Kidney (tissue), 14 donors: ENCODE results near the gene GGT7. TPM values are rescaled to one million over a fixed set of nuclear protein-coding genes. Genes with fewer than 3 reads are reported as not detected.

Experiments used
- DNase-seq, 5 donors: peaks; one replicate each; pipeline ENCODE4 v3.0.0-alpha.2; 2013 to 2020
- FAIRE-seq: peaks from 2 replicates; lab custom pipeline; 2012; peaks lifted over from hg19 to GRCh38; lab: Jason Lieb, UNC
- H3K27ac ChIP-seq, 2 donors: one replicate each; pipeline ENCODE4 v1.7.0; 2013; ENCODE audit warnings: low read depth in 2 of 2, low read length in 2 of 2, inconsistent platforms in 1 of 2
- H3K27me3 ChIP-seq: one replicate; pipeline ENCODE4 v1.7.1; 2013; ENCODE audit warnings: low read length, inconsistent platforms; ENCODE audit not compliant: control insufficient read depth, insufficient read depth
- H3K36me3 ChIP-seq, 3 donors: one replicate each; pipeline versions ENCODE4 v1.7.0 to v1.7.1; 2013; ENCODE audit warnings: low read length in 3 of 3, control low read depth in 1 of 3, inconsistent platforms in 1 of 3; ENCODE audit not compliant: insufficient read depth in 3 of 3, control insufficient read depth in 2 of 3
- H3K4me1 ChIP-seq, 3 donors: one replicate each; pipeline versions ENCODE4 v1.7.0 to v1.7.1; 2013; ENCODE audit warnings: low read length in 3 of 3, inconsistent platforms in 1 of 3, low read depth in 1 of 3; ENCODE audit not compliant: control insufficient read depth in 2 of 3, insufficient read depth in 2 of 3
- H3K4me3 ChIP-seq, 3 donors: one replicate each; pipeline versions ENCODE4 v1.7.0 to v1.8.1; 2013; ENCODE audit warnings: low read length in 3 of 3, control low read depth in 1 of 3, inconsistent platforms in 1 of 3
- H3K9ac ChIP-seq, 3 donors: one replicate each; pipeline versions ENCODE4 v1.7.0 to v1.7.1; 2013; ENCODE audit warnings: low read length in 3 of 3, control low read depth in 1 of 3, inconsistent platforms in 1 of 3
- H3K9me3 ChIP-seq, 3 donors: one replicate each; pipeline versions ENCODE4 v1.7.0 to v1.7.1; 2013; ENCODE audit warnings: low read length in 3 of 3, control low read depth in 1 of 3, inconsistent platforms in 1 of 3; ENCODE audit not compliant: control insufficient read depth in 2 of 3, insufficient read depth in 1 of 3
- CTCF ChIP-seq: IDR thresholded peaks from 3 replicates; pipeline ENCODE4 v1.5.1; 2012; ENCODE audit warnings: mild to moderate bottlenecking, moderate library complexity, borderline replicate concordance; ENCODE audit not compliant: insufficient read depth; ENCODE audit errors: extremely low read depth
- intact Hi-C: fragments of 100-400 bp; cut with DNase I; formaldehyde crosslinking; loops from one replicate; pipeline ENCODE4 v1.11.1; 2022
- polyA plus RNA-seq: library from polyadenylated mRNA; stranded (reverse); fragments of 350-450 nt; fragmentation: Illumina TruSeq; extraction: RNeasy Lipid Tissue Mini Kit (QIAGEN cat#74804); gene quantifications from one replicate; pipeline ENCODE4 v1.2.3, GENCODE V29; 2014; ENCODE audit warnings: low read depth, low replicate concordance; ENCODE audit not compliant: insufficient read depth
- total RNA-seq: library from RNA; stranded (reverse); fragmentation: NEBNext Ultra II Directional; extraction: Animal tissue kit (Norgen Biotek cat#: 25700); gene quantifications from one replicate; pipeline ENCODE4 v1.2.1, GENCODE V29; 2021
- donor health status: control.
- donor health status: control.
- donor health status: control.
- donor health status: control.
- donor health status: control.
- donor health status: DM: yes; HTN: yes; CAD: no.
- donor health status: Normal renal cell carcinoma (clear cell type).

Gene GGT7
- total and polyA plus RNA-seq, 2 donors from 2014 or later: 24.3 to 27.0 TPM

GRCh38 chr20:34891166-34892062, 18.8 kb upstream of the GGT7 start:
- intact Hi-C loops: no loop called here
- Histone ChIP-seq H3K9me3 (no peaks in the 10 kb centered on the region), H3K27ac (no peak overlapping the region), H3K4me1 (peaks cover 0 to 6% (median 5%) of the 10 kb centered on the region in 3 donors), H3K27me3 (no peaks in the 10 kb centered on the region), H3K36me3 (no peaks in the 10 kb centered on the region), H3K9ac (no peak overlapping the region), H3K4me3 (no peak overlapping the region)
- no peak for FAIRE-seq
- TF ChIP-seq CTCF: no peak
- DNase-seq: no peak

GRCh38 chr20:34888468-34888867, 15.8 kb upstream of the GGT7 start:
- H3K4me3 ChIP-seq: no peak overlapping the region
- intact Hi-C loops: no loop called here
- no peaks in the 10 kb centered on the region for H3K9me3 ChIP-seq
- peaks cover 0 to 2% (median 0%) of the 10 kb centered on the region in 3 donors for H3K4me1 ChIP-seq
- peaks cover 0 to 13% (median 3%) of the 10 kb centered on the region in 3 donors for H3K36me3 ChIP-seq
- no peak for TF ChIP-seq CTCF
- DNase-seq: no peak
- no peak overlapping the region for H3K27ac ChIP-seq
- no peaks in the 10 kb centered on the region for H3K27me3 ChIP-seq
- FAIRE-seq: no peak
- no peak overlapping the region for H3K9ac ChIP-seq

- no peak for TF ChIP-seq CTCF
- no peaks in the 10 kb centered on the region for H3K9me3 ChIP-seq
- no peak for DNase-seq
- intact Hi-C loops: no loop called here
- peaks cover 0 to 22% (median 7%) of the 10 kb centered on the region in 3 donors for H3K36me3 ChIP-seq
- H3K27me3 ChIP-seq: no peaks in the 10 kb centered on the region
- peaks cover 0 to 2% (median 0%) of the 10 kb centered on the region in 3 donors for H3K4me1 ChIP-seq
- no peak overlapping the region for H3K9ac ChIP-seq
- no peak for FAIRE-seq
- H3K4me3 ChIP-seq: no peak overlapping the region
- no peak overlapping the region for H3K27ac ChIP-seq
These were observed 14.4 kb upstream of the GGT7 start for GRCh38 chr20:34887023-34887422.
